Islet of Langerhans (tissue), 1 donor: ENCODE results near the gene EPM2AIP1.
"Not testable (repeated sequence)": the region's sequence is repeated elsewhere in the genome, so short reads cannot be mapped to it uniquely, and the experiment has no call there.

Experiments used
- FAIRE-seq: peaks from one replicate; lab custom pipeline; 2011; peaks lifted over from hg19 to GRCh38; lab: Jason Lieb, UNC

Gene EPM2AIP1

DNA sequence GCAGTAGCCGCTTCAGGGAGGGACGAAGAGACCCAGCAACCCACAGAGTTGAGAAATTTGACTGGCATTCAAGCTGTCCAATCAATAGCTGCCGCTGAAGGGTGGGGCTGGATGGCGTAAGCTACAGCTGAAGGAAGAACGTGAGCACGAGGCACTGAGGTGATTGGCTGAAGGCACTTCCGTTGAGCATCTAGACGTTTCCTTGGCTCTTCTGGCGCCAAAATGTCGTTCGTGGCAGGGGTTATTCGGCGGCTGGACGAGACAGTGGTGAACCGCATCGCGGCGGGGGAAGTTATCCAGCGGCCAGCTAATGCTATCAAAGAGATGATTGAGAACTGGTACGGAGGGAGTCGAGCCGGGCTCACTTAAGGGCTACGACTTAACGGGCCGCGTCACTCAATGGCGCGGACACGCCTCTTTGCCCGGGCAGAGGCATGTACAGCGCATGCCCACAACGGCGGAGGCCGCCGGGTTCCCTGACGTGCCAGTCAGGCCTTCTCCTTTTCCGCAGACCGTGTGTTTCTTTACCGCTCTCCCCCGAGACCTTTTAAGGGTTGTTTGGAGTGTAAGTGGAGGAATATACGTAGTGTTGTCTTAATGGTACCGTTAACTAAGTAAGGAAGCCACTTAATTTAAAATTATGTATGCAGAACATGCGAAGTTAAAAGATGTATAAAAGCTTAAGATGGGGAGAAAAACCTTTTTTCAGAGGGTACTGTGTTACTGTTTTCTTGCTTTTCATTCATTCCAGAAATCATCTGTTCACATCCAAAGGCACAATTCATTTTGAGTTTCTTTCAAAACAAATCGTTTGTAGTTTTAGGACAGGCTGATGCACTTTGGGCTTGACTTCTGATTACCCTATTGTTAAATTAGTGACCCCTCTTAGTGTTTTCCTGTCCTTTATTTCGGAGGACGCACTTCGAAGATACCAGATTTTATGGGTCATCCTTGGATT, 674 bp upstream of the EPM2AIP1 start, which contains the start of gene MLH1:
Gene MLH1, plus strand, starts transcription at position 193 of the 958 bp plus-strand sequence. Its CDS starts 30 bp downstream, at position 223.
- FAIRE-seq, result peak; percentile 99

DNA sequence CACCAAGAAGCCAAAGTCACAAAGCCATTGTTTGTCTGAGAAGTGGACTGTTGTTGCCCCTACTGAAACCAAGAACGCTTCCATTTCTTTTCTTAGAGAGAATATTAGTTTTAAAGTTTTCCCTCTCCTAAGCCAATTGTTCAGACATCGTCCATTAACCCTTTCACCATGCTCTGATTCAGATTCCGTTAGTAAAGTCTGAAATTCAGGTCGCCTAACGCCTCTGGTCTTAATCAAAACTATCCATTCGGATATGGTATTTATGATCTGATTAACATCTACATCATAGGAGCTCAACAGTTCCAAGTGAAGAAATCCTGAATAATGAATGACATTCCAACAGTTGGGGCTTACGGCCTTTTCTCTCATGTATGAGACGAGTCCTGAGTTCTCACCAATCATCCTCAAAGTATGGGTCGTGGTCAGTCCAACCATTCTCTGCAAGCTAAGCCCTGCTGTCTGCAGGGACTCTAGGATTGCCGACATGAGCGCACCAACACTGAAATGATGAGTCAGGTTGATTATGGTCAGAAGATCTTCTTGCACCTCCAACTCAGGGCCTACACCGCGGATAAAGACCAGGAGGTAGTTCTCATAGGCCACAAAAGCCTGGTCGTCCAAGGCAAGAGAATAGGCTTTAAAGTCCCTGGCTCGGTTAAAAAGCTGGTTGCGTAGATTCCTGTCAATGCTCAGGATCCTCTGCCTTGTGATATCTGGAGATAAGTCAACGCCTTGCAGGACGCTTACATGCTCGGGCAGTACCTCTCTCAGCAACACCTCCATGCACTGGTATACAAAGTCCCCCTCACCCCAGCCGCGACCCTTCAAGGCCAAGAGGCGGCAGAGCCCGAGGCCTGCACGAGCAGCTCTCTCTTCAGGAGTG, 767 bp downstream of the EPM2AIP1 start:
- FAIRE-seq, result no peak

DNA sequence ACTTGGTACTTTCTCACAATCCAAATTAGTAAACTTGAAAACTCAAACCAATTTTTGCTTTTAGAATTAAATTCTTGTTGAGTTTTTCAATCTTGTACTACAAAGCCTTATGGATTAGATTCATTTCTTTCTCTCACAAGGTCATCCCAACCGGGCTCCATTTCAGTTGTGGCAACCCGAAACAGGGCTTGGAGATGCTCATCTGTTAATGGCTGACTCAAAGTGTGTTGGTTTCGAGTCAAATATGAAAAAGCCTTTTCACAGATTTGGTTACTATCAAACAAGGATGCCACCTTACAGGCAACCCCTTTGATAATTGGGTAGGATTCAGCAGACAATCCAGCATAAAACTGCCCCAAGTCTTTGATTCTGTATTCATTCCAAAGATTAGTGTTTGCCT, 1.8 kb downstream of the EPM2AIP1 start:
- FAIRE-seq, result no peak

DNA sequence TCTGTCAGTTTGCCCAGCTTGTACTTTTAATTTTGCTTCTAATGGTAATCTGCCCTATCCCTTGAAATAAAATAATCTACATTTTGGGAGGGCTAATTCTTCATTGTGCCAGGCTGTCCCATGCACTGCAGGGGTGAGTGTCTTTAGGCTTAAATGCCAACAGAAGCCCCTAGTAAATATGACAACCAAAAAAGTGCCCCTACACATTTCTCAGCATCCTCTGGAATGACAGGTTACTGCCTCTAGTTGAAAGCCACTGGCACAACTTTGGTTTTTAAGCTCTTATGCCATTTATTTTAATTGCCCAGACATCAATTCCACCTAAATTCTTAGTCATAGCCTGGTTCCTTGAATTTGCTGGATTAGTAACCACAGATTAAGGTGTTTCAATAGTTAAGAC, 3.4 kb downstream of the EPM2AIP1 start:
- no peak for FAIRE-seq

- no peak for FAIRE-seq
Measured at GRCh38 chr3:36989005-36989404, 3.9 kb downstream of the EPM2AIP1 start.

DNA sequence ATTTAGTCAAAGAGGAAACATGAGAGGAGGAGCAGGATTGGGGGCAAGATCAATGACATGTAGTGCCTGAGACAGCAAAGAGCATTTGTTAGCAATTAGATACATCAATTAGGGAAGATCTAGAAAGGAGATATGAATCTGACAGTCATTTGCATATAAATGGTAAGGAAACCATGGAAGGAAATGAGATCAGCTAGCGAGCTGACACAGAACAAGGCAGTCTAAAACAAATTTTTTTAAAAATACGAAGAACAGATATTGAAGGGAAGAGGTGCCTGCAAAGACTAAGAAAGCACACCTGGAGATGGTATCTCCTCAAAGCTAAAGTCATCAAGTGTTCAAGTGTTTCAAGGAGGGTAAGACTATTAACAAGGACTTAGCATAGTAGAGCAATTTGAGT, 4.6 kb downstream of the EPM2AIP1 start:
- FAIRE-seq, result no peak

DNA sequence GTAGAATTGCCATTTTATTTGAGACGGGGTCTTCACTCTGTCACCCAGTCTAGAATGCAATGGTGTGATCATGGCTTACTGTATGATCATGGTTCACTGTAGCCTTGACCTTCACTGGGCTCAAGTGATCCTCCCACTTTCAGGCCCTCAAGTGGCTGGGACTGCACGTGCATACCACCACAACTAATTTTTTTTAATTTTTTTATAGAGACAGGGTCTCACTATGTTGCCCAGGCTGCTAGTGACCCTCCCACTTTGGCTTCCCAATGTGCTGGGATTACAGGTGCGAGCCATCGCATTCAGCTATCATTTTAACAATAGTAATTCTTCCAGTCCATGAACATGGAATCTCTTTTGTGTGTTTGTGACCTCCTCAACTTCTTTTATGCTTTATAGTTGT, 11.9 kb downstream of the EPM2AIP1 start:
- FAIRE-seq, result no peak

DNA sequence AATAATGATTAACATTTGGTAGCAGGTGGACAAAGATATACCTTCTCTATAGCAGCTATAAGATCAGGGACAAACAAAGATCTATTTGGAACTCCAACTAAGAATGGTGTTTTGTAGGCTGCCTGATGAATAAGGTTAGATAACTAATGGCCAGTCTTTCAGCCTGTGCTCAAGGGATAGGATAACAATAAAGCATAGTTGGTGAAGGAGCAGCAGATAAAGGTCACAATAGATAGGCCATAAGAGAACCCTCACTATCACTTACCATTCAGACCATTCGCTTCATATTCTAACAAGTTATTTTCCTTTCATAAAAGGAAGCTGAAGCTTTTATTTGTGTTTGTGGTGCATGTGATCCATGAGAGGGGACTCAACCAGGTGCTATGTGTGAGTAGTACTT, 19.8 kb downstream of the EPM2AIP1 start:
- no peak for FAIRE-seq

GRCh38 chr3:36972163-36972562, 20.8 kb downstream of the EPM2AIP1 start:
- no peak for FAIRE-seq

- FAIRE-seq, result peak; percentile 96
Measured at GRCh38 chr3:36969540-36970432, 23.1 kb downstream of the EPM2AIP1 start.

GRCh38 chr3:36969085-36969484, 23.8 kb downstream of the EPM2AIP1 start:
- no peak for FAIRE-seq

- no peak for FAIRE-seq
Measured at GRCh38 chr3:36965440-36965839, 27.5 kb downstream of the EPM2AIP1 start.

- no peak for FAIRE-seq
Measured at GRCh38 chr3:36964817-36965216, 28.1 kb downstream of the EPM2AIP1 start.

DNA sequence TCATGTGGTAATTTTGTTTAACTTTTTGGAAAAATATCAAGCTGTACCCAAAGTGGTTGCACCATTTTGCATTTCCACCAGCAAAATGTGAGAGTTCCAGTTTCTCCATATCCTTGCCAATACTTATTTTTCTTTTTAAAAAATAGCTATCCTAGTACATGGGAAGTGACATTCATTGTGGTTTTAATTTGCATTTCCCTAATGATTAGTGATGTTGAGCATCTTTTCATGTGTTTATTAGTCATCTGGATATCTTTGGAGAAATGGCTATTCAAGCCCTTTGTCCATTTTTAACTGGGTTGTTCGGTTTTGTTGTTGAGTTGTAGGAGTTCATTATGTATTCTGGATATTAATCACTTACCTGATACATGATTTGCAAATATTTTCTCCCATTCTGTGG, 28.6 kb downstream of the EPM2AIP1 start:
- FAIRE-seq, result no peak

- not testable (repeated sequence) for FAIRE-seq
Measured at GRCh38 chr3:36963008-36963407, 29.9 kb downstream of the EPM2AIP1 start.

DNA sequence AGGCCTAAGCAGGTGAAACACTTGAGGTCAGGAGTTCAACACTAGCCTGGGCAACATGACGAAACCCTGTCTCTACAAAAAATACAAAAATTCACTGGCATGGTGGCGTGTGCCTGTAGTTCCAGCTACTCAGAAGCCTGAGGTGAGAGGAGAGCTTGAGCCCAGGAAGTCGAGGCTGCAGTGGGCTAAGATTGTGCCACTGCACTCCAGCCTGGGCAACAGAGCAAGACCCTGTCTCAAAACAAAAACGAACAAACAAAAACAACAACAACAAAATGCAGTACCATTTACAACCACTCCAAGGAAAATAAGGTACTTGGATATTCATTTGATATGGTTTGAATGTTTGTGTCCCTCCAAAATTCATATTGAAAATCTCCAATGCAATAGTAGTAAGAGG, 32.4 kb downstream of the EPM2AIP1 start:
- FAIRE-seq, result no peak

- FAIRE-seq, result no peak
Measured at GRCh38 chr3:36959821-36960220, 33.1 kb downstream of the EPM2AIP1 start.

GRCh38 chr3:36957862-36958686, 34.9 kb downstream of the EPM2AIP1 start:
- FAIRE-seq, result no peak

GRCh38 chr3:36957063-36957462, 35.9 kb downstream of the EPM2AIP1 start:
- no peak for FAIRE-seq

DNA sequence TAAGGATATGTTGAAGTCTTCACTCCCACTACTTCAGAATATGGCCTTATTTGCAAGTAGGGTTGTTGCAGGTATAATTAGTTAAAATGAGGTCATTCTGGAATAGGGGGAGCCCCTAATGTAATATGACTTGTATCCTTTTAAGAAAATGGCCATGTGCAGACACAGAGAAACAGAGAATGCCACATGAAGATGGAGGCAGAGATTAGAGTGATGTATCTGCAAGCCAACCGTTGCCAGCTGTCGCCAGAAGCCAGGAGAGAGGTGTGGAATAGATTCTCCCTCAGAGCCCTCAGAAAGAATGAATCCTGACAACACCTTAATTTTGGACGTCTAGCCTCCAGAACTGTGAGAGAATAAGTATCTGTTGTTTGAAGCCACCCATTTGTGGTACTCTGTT, 36.8 kb downstream of the EPM2AIP1 start:
- FAIRE-seq, result no peak
